Loucy (cell line): ENCODE data around the gene BIK.

Experiments
- H2AFZ ChIP-seq: fragments of 200-600 bp; sonication (generic); 2 replicates; pipeline ENCODE4 v1.6.0; 2016; ENCODE audit warnings: antibody characterized with exemption, mild to moderate bottlenecking, low read length, moderate library complexity
- H3F3A ChIP-seq: fragments of 200-600 bp; 2 replicates; pipeline ENCODE4 v1.6.0; 2016; ENCODE audit warnings: antibody characterized with exemption, low read depth, mild to moderate bottlenecking
- H3K27me3 ChIP-seq: fragments of 200-600 bp; sonication (generic); 2 replicates; pipeline ENCODE4 v1.6.1; 2014; ENCODE audit warnings: low read length, mild to moderate bottlenecking; ENCODE audit not compliant: insufficient read depth, poor library complexity, severe bottlenecking
- H3K36me3 ChIP-seq: fragments of 200-600 bp; sonication (generic); 2 replicates; pipeline ENCODE4 v1.6.1; 2016; ENCODE audit warnings: low read length; ENCODE audit not compliant: insufficient read depth
- H3K4me1 ChIP-seq: fragments of 200-600 bp; sonication (generic); 2 replicates; pipeline ENCODE4 v1.5.1; 2014; ENCODE audit warnings: low read length, mild to moderate bottlenecking; ENCODE audit not compliant: insufficient read depth, poor library complexity, severe bottlenecking
- H3K4me2 ChIP-seq: fragments of 200-600 bp; sonication (generic); 2 replicates; pipeline ENCODE4 v1.6.0; 2014; ENCODE audit warnings: antibody characterized with exemption, low read length, low read depth, mild to moderate bottlenecking; ENCODE audit not compliant: poor library complexity, severe bottlenecking
- H3K4me3 ChIP-seq: fragments of 200-600 bp; sonication (generic); 2 replicates; pipeline ENCODE4 v1.5.1; 2014; ENCODE audit warnings: low read length, mild to moderate bottlenecking, mixed read lengths; ENCODE audit not compliant: poor library complexity, severe bottlenecking
- H3K79me2 ChIP-seq: fragments of 200-600 bp; sonication (generic); 2 replicates; pipeline ENCODE4 v1.6.1; 2014; ENCODE audit warnings: low read length; ENCODE audit not compliant: insufficient read depth
- H3K9ac ChIP-seq: fragments of 200-600 bp; sonication (generic); 2 replicates; pipeline ENCODE4 v1.6.0; 2014; ENCODE audit warnings: mild to moderate bottlenecking, low read depth, low read length, moderate library complexity; ENCODE audit not compliant: poor library complexity, severe bottlenecking
- H3K9me2 ChIP-seq: fragments of 200-600 bp; sonication (generic); replicated peaks from 2 replicates; pipeline ENCODE4 v1.6.1; 2016; ENCODE audit warnings: low read depth, low read length, mixed read lengths
- H3K9me3 ChIP-seq: fragments of 200-600 bp; sonication (generic); 2 replicates; pipeline ENCODE4 v1.6.1; 2014; ENCODE audit warnings: mild to moderate bottlenecking, antibody characterized with exemption, low read length, low read depth; ENCODE audit not compliant: insufficient read depth
- H4K20me1 ChIP-seq: fragments of 200-600 bp; sonication (generic); 2 replicates; pipeline ENCODE4 v1.6.0; 2014; ENCODE audit warnings: antibody characterized with exemption, low read length, mild to moderate bottlenecking; ENCODE audit not compliant: insufficient read depth, poor library complexity, severe bottlenecking
- CTCF ChIP-seq: fragments of 200-600 bp; sonication (generic); conservative IDR thresholded peaks from 2 replicates; pipeline ENCODE4 v1.5.1; 2014; ENCODE audit warnings: mild to moderate bottlenecking, antibody characterized with exemption, low read length
- EZH2phosphoT487 ChIP-seq: fragments of 200-600 bp; IDR thresholded peaks from 2 replicates; pipeline ENCODE4 v1.6.1; 2018; ENCODE audit warnings: antibody characterized with exemption, mild to moderate bottlenecking, moderate library complexity, borderline replicate concordance

Gene BIK

GRCh38 chr22:43173566-43173965, 63.0 kb downstream of the BIK start:
- no peaks in the 10 kb centered on the region for H3K27me3 ChIP-seq
- TF ChIP-seq EZH2phosphoT487 (no peak), CTCF (no peak)
- no peaks in the 10 kb centered on the region for H3K9me3 ChIP-seq
- H3K9me2 ChIP-seq, result no peaks in the 10 kb centered on the region
- no peak overlapping the region for H3K9ac ChIP-seq
- H3K79me2 ChIP-seq, result no peaks in the 10 kb centered on the region
- H3F3A ChIP-seq, result no peaks in the 10 kb centered on the region
- no peak overlapping the region for H3K4me3 ChIP-seq
- H3K36me3 ChIP-seq, result no peaks in the 10 kb centered on the region
- H2AFZ ChIP-seq, result no peak overlapping the region
- peaks cover 26% of the 10 kb centered on the region for H3K4me1 ChIP-seq
- no peak overlapping the region for H3K4me2 ChIP-seq
- H4K20me1 ChIP-seq, result no peaks in the 10 kb centered on the region

GRCh38 chr22:43173976-43174720, 63.6 kb downstream of the BIK start:
- Histone ChIP-seq H3F3A (no peaks in the 10 kb centered on the region), H2AFZ (no peak overlapping the region), H3K27me3 (no peaks in the 10 kb centered on the region), H3K9me3 (no peaks in the 10 kb centered on the region), H3K4me2 (no peak overlapping the region), H3K36me3 (no peaks in the 10 kb centered on the region; the same call in 1 of the 2 replicates), H3K9ac (no peak overlapping the region), H4K20me1 (no peaks in the 10 kb centered on the region), H3K9me2 (no peaks in the 10 kb centered on the region), H3K4me1 (peaks cover 26% of the 10 kb centered on the region), H3K79me2 (no peaks in the 10 kb centered on the region), H3K4me3 (no peak overlapping the region)
- no peak for TF ChIP-seq EZH2phosphoT487

- H3K79me2 ChIP-seq, result no peaks in the 10 kb centered on the region
- no peaks in the 10 kb centered on the region for H3F3A ChIP-seq
- no peak overlapping the region for H3K4me2 ChIP-seq
- no peaks in the 10 kb centered on the region; the same call in 1 of the 2 replicates for H3K36me3 ChIP-seq
- no peaks in the 10 kb centered on the region for H3K9me3 ChIP-seq
- TF ChIP-seq CTCF (no peak), EZH2phosphoT487 (no peak)
- H3K4me3 ChIP-seq, result no peak overlapping the region
- no peaks in the 10 kb centered on the region for H3K9me2 ChIP-seq
- H3K27me3 ChIP-seq, result no peaks in the 10 kb centered on the region
- no peak overlapping the region for H2AFZ ChIP-seq
- peaks cover 23% of the 10 kb centered on the region for H3K4me1 ChIP-seq
- H3K9ac ChIP-seq, result no peak overlapping the region
- no peaks in the 10 kb centered on the region for H4K20me1 ChIP-seq
These were observed 64.5 kb downstream of the BIK start for GRCh38 chr22:43174941-43175531.
